Astrocyte of the cerebellum (primary cell): ENCODE measurements around the gene SH3BP1.

Experiments used
- DNase-seq: peaks from one replicate; pipeline ENCODE4 v3.0.0-alpha.2; 2011; ENCODE audit warnings: low read depth
- H3K4me3 ChIP-seq: 2 replicates; pipeline ENCODE4 v1.5.1; 2011; ENCODE audit warnings: mild to moderate bottlenecking, low read depth, low read length, moderate library complexity
- in situ Hi-C: cut with HindIII; loops from 2 replicates; pipeline ENCODE4 v1.10.0; 2017; ENCODE audit warnings: low sequenced_read_pairs
- TF ChIP-seq, protein P1 (sequence below): IDR thresholded peaks from 2 replicates; pipeline ENCODE4 v1.5.1; 2012; ENCODE audit warnings: low read length, low read depth, moderate library complexity, mild to moderate bottlenecking; ENCODE audit errors: missing control alignments

SH3BP1 gene

GRCh38 chr22:37632174-37633088 is 7.0 kb upstream of the SH3BP1 start:
- no peak overlapping the region for H3K4me3 ChIP-seq
- no peak for DNase-seq
- in situ Hi-C loops = no loop called here
- TF ChIP-seq, protein P1, sequence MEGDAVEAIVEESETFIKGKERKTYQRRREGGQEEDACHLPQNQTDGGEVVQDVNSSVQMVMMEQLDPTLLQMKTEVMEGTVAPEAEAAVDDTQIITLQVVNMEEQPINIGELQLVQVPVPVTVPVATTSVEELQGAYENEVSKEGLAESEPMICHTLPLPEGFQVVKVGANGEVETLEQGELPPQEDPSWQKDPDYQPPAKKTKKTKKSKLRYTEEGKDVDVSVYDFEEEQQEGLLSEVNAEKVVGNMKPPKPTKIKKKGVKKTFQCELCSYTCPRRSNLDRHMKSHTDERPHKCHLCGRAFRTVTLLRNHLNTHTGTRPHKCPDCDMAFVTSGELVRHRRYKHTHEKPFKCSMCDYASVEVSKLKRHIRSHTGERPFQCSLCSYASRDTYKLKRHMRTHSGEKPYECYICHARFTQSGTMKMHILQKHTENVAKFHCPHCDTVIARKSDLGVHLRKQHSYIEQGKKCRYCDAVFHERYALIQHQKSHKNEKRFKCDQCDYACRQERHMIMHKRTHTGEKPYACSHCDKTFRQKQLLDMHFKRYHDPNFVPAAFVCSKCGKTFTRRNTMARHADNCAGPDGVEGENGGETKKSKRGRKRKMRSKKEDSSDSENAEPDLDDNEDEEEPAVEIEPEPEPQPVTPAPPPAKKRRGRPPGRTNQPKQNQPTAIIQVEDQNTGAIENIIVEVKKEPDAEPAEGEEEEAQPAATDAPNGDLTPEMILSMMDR = no peak

- DNase-seq = no peak
- no peak overlapping the region for H3K4me3 ChIP-seq
- in situ Hi-C loops = no loop called here
- TF ChIP-seq, protein P1 = no peak
These were observed 6.3 kb upstream of the SH3BP1 start for GRCh38 chr22:37633089-37633624.

- peak; percentile 43 for DNase-seq
- TF ChIP-seq, protein P1 = peak; percentile 12
- no peak overlapping the region for H3K4me3 ChIP-seq
- in situ Hi-C loops = no loop called here
These were observed 5.6 kb upstream of the SH3BP1 start for GRCh38 chr22:37633625-37634416.

DNA sequence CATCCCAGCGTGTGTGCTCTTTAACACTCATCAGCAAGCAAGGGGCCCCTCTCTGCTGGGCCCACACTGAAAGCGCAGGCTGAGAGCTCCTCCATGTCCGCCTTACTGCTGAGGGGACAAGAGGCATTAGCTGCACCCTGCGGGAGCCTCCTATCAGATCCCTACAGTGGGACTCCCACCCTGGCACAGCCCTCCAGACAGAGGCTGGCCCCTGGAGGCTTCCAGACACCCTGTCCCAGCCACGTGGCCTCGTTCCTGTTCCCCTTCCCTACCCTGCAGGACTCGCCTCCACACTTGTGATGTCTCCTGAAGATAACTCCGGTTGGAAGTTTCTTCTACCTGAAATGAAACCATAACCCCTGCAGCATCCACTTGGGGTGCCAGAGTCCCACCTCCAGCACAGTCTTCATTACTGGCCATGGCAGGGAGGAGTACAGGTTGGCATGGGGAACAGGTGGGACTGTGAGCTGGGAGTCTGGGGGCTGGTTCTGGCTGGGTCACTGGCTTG is 5.0 kb upstream of the SH3BP1 start:
- DNase-seq = no peak
- in situ Hi-C loops = no loop called here

DNA sequence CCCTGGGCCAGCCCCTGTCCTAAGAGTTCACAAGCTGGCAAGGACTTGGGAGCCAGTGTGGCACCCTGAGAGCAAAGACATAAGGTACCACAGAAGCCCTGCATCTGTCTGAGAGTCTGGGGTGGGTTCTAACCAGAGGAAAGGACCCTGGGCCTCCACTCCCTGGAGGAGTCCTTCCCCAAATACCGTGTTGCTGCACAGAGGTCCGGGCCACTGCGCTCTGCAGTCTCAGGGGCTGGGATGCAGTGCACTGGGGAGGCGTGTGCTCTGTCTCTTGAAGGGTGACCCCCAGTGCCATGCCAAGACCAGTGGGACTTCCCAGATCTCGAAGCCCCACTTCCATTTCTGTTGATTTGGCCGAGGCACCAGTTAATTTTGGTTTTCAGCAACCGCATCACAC is 4.3 kb upstream of the SH3BP1 start:
- in situ Hi-C loops = no loop called here
- no peak for DNase-seq
- H3K4me3 ChIP-seq = no peak overlapping the region
- TF ChIP-seq, protein P1 = no peak

More for the DNA sequence above, 5.0 kb upstream of the SH3BP1 start:
- TF ChIP-seq, protein P1 = peak; percentile 42
- no peak overlapping the region for H3K4me3 ChIP-seq
